HL-60 (cell line): Measurements from ENCODE around the gene SLC13A2.

Source experiments
- CTCF ChIP-seq: IDR thresholded peaks from one replicate; pipeline ENCODE4 v1.5.1; 2011; ENCODE audit warnings: low read length, control low read depth, inconsistent platforms; ENCODE audit not compliant: insufficient read depth
- GABPA ChIP-seq: IDR thresholded peaks from 2 replicates; pipeline ENCODE4 v1.6.1; 2012; ENCODE audit warnings: low read depth
- POLR2AphosphoS5 ChIP-seq: IDR thresholded peaks from 2 replicates; pipeline ENCODE4 v1.6.1; 2012; ENCODE audit warnings: low read depth
- SPI1 ChIP-seq: IDR thresholded peaks from 2 replicates; pipeline ENCODE4 v1.6.1; 2012; ENCODE audit warnings: low read depth, mild to moderate bottlenecking, borderline replicate concordance
- TF ChIP-seq, protein P1 (sequence below): IDR thresholded peaks from 2 replicates; pipeline ENCODE4 v1.6.1; 2012; ENCODE audit warnings: low read depth; ENCODE audit not compliant: insufficient replicate concordance

- TF ChIP-seq CTCF, result no peak
- TF ChIP-seq POLR2AphosphoS5, result no peak
- TF ChIP-seq GABPA, result no peak
- no peak for TF ChIP-seq SPI1
- TF ChIP-seq, protein P1, sequence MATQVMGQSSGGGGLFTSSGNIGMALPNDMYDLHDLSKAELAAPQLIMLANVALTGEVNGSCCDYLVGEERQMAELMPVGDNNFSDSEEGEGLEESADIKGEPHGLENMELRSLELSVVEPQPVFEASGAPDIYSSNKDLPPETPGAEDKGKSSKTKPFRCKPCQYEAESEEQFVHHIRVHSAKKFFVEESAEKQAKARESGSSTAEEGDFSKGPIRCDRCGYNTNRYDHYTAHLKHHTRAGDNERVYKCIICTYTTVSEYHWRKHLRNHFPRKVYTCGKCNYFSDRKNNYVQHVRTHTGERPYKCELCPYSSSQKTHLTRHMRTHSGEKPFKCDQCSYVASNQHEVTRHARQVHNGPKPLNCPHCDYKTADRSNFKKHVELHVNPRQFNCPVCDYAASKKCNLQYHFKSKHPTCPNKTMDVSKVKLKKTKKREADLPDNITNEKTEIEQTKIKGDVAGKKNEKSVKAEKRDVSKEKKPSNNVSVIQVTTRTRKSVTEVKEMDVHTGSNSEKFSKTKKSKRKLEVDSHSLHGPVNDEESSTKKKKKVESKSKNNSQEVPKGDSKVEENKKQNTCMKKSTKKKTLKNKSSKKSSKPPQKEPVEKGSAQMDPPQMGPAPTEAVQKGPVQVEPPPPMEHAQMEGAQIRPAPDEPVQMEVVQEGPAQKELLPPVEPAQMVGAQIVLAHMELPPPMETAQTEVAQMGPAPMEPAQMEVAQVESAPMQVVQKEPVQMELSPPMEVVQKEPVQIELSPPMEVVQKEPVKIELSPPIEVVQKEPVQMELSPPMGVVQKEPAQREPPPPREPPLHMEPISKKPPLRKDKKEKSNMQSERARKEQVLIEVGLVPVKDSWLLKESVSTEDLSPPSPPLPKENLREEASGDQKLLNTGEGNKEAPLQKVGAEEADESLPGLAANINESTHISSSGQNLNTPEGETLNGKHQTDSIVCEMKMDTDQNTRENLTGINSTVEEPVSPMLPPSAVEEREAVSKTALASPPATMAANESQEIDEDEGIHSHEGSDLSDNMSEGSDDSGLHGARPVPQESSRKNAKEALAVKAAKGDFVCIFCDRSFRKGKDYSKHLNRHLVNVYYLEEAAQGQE, result no peak
These were observed 7.5 kb downstream of the SLC13A2 start for GRCh38 chr17:28480799-28481571.
